HUES48 (cell line): Measurements from ENCODE around the gene EIF4E1B.

Experiments
- H3K27ac ChIP-seq: one replicate; pipeline ENCODE4 v1.7.0; 2013; ENCODE audit warnings: low read depth, low read length, inconsistent platforms
- H3K27me3 ChIP-seq: 2 replicates; pipeline ENCODE4 v1.6.1; 2013; ENCODE audit warnings: mild to moderate bottlenecking, low read length; ENCODE audit not compliant: control insufficient read depth, insufficient read depth
- H3K36me3 ChIP-seq: 2 replicates; pipeline ENCODE4 v1.6.1; 2013; ENCODE audit warnings: low read length; ENCODE audit not compliant: control insufficient read depth, insufficient read depth
- H3K4me1 ChIP-seq: 2 replicates; pipeline ENCODE4 v1.6.1; 2013; ENCODE audit warnings: mild to moderate bottlenecking, low read length; ENCODE audit not compliant: control insufficient read depth, insufficient read depth
- H3K4me3 ChIP-seq: 2 replicates; pipeline ENCODE4 v1.5.1; 2013; ENCODE audit warnings: mild to moderate bottlenecking, low read depth, low read length
- H3K9ac ChIP-seq: 2 replicates; pipeline ENCODE4 v1.6.1; 2013; ENCODE audit warnings: mild to moderate bottlenecking, low read depth, low read length, moderate library complexity
- H3K9me3 ChIP-seq: 2 replicates; pipeline ENCODE4 v1.6.1; 2013; ENCODE audit warnings: low read length; ENCODE audit not compliant: control insufficient read depth, insufficient read depth

EIF4E1B gene

DNA sequence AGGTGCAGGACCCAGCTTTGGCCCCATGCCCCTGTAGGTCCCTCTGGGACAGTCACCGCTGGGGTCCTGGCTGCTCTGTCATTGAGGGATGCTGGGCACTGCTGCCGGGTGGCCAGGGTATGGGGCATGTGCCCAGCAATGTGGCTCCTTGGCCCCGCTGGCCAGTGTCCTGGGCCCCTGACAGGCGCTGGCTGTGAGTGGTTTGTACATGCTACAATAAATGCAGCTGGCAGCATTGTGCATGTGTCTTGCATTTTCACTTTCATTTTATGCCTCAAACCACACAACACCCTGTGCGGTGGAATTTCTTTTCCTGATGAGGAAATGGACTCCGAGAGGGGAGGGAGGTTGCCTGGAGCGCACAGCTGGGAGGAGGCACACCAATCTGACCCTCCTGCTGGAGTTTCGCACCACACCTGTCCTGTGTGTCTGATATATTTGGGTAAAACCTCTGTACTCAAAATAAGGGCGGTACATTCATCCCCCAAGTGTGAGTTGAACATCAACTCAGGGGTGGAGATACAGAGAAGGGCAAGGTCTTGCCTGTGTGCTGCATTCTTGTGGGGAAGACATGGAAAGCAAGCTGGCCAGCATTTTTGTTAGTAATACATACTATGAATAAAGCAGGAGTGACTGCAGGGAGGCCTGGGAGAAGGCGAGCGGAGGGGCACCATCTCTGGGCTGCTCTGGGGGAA, 28.5 kb downstream of the EIF4E1B start:
- Histone ChIP-seq H3K36me3 (peaks cover 15% of the 10 kb centered on the region), H3K9me3 (no peaks in the 10 kb centered on the region), H3K9ac (no peak overlapping the region), H3K27me3 (no peaks in the 10 kb centered on the region), H3K4me1 (no peaks in the 10 kb centered on the region), H3K27ac (no peak overlapping the region), H3K4me3 (no peak overlapping the region)

DNA sequence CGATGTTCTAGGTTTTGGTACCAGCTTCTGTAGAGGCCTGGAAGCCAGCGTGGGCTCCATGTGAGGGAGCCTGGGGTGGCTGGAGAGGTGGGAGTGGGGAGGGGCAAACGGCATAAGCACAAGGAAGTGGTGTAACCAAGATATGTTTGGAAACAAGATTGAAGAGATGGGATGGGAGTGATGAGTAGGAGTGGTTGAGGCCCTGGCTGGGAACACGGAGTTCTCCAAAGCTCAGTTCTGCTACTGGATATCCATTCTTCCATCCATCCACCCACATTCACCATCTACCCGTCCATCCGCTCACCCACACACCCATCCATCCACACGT, 29.0 kb downstream of the EIF4E1B start:
- H3K27ac ChIP-seq = no peak overlapping the region
- no peaks in the 10 kb centered on the region for H3K9me3 ChIP-seq
- no peaks in the 10 kb centered on the region for H3K27me3 ChIP-seq
- H3K36me3 ChIP-seq = peaks cover 14% of the 10 kb centered on the region
- H3K9ac ChIP-seq = no peak overlapping the region
- no peak overlapping the region for H3K4me3 ChIP-seq
- H3K4me1 ChIP-seq = peaks cover 5% of the 10 kb centered on the region; the same call in 1 of the 2 replicates

DNA sequence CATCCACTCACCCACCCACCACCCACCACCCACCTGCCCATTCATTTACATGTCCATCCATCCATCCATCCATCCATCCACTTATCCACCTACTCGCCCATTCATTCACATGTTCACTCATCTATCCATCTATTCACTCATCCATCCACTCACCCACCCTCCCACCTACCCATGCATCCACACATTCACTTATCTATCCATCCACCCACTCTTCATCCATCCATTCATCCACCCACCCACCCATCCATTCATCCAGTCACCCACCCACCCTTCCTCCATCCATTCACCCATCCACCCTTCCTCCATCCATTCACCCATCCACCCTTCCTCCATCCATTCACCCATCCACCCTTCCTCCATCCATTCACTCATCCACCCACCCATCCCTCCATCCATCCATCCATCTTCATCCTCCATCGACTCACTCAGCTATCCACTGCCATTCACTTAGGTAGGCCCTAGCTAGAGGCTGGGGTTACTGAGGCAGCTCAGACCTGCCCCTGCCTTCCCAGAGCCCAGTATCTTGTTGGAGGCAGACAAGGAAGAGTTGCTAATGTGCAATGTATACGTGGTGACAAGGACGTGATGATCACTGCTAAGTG, 29.5 kb downstream of the EIF4E1B start:
- Histone ChIP-seq H3K27me3 (no peaks in the 10 kb centered on the region), H3K4me3 (no peak overlapping the region), H3K9me3 (no peaks in the 10 kb centered on the region), H3K9ac (no peak overlapping the region), H3K27ac (no peak overlapping the region), H3K4me1 (peaks cover 7% of the 10 kb centered on the region; the same call in 1 of the 2 replicates), H3K36me3 (peaks cover 10% of the 10 kb centered on the region)

GRCh38 chr5:176660530-176660859, 30.0 kb downstream of the EIF4E1B start:
- Histone ChIP-seq H3K9ac (no peak overlapping the region), H3K27ac (no peak overlapping the region), H3K9me3 (no peaks in the 10 kb centered on the region), H3K27me3 (no peaks in the 10 kb centered on the region), H3K4me1 (peaks cover 8% of the 10 kb centered on the region; the same call in 1 of the 2 replicates), H3K36me3 (peaks cover 5% of the 10 kb centered on the region; the same call in 1 of the 2 replicates), H3K4me3 (no peak overlapping the region)

- H3K27me3 ChIP-seq = no peaks in the 10 kb centered on the region
- H3K4me1 ChIP-seq = peaks cover 8% of the 10 kb centered on the region; the same call in 1 of the 2 replicates
- H3K27ac ChIP-seq = no peak overlapping the region
- H3K9me3 ChIP-seq = no peaks in the 10 kb centered on the region
- peaks cover 1% of the 10 kb centered on the region; the same call in 1 of the 2 replicates for H3K36me3 ChIP-seq
- H3K9ac ChIP-seq = no peak overlapping the region
- H3K4me3 ChIP-seq = no peak overlapping the region
Observed at GRCh38 chr5:176660860-176661641, 30.6 kb downstream of the EIF4E1B start.

DNA sequence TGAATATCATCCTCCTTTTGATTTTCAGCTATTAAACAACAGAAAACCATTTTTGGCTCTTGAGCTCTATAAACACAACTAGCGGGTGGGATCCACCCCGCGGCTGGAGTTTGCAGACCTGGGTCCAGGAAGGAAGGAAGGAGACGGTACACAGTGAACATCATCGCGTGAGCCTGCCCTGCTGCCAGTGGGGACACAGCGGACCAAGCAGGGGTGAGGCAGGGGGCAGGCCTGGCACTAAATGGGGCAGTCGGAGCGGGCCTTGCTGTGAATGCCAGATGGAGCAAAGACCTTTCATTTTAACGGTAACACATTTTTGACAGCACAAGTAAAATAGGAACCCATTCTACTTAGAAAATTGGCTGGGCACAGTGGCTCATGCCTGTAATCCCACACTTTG, 31.2 kb downstream of the EIF4E1B start:
- no peak overlapping the region for H3K9ac ChIP-seq
- H3K36me3 ChIP-seq = no peaks in the 10 kb centered on the region
- no peaks in the 10 kb centered on the region for H3K9me3 ChIP-seq
- no peaks in the 10 kb centered on the region for H3K27me3 ChIP-seq
- H3K4me1 ChIP-seq = peaks cover 8% of the 10 kb centered on the region; the same call in 1 of the 2 replicates
- H3K27ac ChIP-seq = no peak overlapping the region
- H3K4me3 ChIP-seq = no peak overlapping the region

DNA sequence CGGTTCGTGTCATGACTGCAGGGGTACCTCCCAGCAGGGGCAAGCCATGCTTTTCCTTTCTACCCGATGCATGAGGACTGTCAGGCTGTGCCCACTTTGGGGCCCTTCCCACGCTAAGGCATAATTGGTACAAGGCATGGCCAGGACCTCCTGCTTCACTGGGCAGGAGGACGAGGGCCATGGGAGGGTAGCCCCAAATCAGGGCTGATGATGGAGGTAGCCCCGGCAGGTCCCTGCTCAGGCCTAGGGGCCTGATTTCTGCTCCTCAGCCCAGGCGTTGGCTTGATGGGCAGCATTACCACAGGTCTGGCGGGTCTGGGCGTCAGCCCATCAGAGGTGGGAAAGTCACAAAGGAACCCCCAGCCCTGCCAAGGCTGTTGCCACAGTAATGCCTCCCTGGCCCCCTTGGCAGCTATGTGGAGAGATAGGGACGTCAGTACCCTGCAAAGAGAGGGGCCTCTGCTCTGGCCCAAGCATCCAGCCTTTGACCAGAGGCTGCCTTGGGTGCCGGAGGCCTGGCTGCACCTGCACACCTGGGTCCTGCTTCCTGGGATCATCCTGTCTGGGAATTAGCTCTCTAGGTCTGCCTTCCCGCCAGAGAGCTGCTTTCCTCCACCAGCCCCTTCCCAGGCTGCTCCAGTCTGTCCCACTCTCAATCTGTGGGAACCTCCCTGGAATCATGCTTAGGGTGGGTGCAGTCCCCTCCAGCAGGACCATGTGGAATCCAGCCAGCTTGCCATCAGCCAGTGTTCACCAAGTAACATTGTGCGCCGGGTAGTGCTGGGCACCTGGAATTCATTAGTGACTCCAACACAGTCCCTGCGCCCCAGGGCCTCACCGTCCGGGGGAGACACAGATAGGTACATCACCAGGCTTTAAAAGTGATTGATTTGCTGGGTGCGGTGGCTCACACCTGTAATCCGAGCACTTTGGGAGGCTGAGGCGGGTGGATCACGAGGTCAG, 32.2 kb downstream of the EIF4E1B start:
- Histone ChIP-seq H3K4me1 (peaks cover 8% of the 10 kb centered on the region; the same call in 1 of the 2 replicates), H3K9me3 (no peaks in the 10 kb centered on the region), H3K27me3 (no peaks in the 10 kb centered on the region), H3K27ac (no peak overlapping the region), H3K36me3 (no peaks in the 10 kb centered on the region), H3K9ac (no peak overlapping the region), H3K4me3 (no peak overlapping the region)

GRCh38 chr5:176663566-176663965, 33.1 kb downstream of the EIF4E1B start:
- Histone ChIP-seq H3K9ac (no peak overlapping the region), H3K27ac (no peak overlapping the region), H3K4me1 (peaks cover 8% of the 10 kb centered on the region; the same call in 1 of the 2 replicates), H3K9me3 (no peaks in the 10 kb centered on the region), H3K27me3 (no peaks in the 10 kb centered on the region), H3K4me3 (no peak overlapping the region), H3K36me3 (no peaks in the 10 kb centered on the region)

- Histone ChIP-seq H3K4me3 (no peak overlapping the region), H3K36me3 (no peaks in the 10 kb centered on the region), H3K27ac (no peak overlapping the region), H3K27me3 (no peaks in the 10 kb centered on the region), H3K9me3 (no peaks in the 10 kb centered on the region), H3K9ac (no peak overlapping the region), H3K4me1 (peaks cover 8% of the 10 kb centered on the region; the same call in 1 of the 2 replicates)
Observed at GRCh38 chr5:176664479-176664878, 34.0 kb downstream of the EIF4E1B start.

GRCh38 chr5:176664886-176665285, 34.4 kb downstream of the EIF4E1B start:
- Histone ChIP-seq H3K9me3 (no peaks in the 10 kb centered on the region), H3K27me3 (no peaks in the 10 kb centered on the region), H3K4me3 (no peak overlapping the region), H3K36me3 (no peaks in the 10 kb centered on the region), H3K27ac (no peak overlapping the region), H3K9ac (no peak overlapping the region), H3K4me1 (peaks cover 8% of the 10 kb centered on the region; the same call in 1 of the 2 replicates)
